ENCODE data around the gene TXK.

DNA sequence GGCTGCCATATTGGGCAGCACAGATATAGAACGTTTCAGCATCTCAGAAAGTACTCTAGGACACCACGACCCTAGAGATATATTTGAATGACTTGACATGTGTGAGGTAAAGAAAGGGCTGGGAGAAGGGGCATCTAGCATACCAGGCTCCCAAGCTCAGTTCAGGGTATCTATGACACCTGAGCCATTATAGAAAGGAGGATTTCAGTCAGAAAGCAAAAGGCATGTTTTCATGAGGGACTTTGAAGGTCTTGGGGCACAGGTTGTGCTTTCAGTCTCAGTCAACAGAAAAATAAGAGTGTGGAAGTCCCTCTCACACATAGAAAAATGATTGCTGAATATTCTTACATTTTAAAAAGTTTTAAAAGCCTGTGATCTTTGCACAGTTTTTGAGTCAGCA is 65.9 kb downstream of the TXK start:
- TF ChIP-seq, protein P1, sequence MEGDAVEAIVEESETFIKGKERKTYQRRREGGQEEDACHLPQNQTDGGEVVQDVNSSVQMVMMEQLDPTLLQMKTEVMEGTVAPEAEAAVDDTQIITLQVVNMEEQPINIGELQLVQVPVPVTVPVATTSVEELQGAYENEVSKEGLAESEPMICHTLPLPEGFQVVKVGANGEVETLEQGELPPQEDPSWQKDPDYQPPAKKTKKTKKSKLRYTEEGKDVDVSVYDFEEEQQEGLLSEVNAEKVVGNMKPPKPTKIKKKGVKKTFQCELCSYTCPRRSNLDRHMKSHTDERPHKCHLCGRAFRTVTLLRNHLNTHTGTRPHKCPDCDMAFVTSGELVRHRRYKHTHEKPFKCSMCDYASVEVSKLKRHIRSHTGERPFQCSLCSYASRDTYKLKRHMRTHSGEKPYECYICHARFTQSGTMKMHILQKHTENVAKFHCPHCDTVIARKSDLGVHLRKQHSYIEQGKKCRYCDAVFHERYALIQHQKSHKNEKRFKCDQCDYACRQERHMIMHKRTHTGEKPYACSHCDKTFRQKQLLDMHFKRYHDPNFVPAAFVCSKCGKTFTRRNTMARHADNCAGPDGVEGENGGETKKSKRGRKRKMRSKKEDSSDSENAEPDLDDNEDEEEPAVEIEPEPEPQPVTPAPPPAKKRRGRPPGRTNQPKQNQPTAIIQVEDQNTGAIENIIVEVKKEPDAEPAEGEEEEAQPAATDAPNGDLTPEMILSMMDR (IDR thresholded peaks at IDR 0.05; ENCODE audit: low read length): no peak
- TF ChIP-seq EZH2 (IDR thresholded peaks at IDR 0.05; ENCODE audit: borderline replicate concordance, low read length): no peak
